ENCODE results near the gene MPHOSPH8.
"Not testable (repeated sequence)": the region's sequence is repeated elsewhere in the genome, so short reads cannot be mapped to it uniquely, and the experiment has no call there.

MPHOSPH8 gene

GRCh38 chr13:19634256-19634740 lies 839 bp downstream of the MPHOSPH8 start:
- DNase-seq = no peak

GRCh38 chr13:19635926-19636325 lies 2.5 kb downstream of the MPHOSPH8 start:
- DNase-seq = not testable (repeated sequence)

- DNase-seq = no peak
Observed at GRCh38 chr13:19643652-19644051, 10.2 kb downstream of the MPHOSPH8 start.

GRCh38 chr13:19645000-19645399 lies 11.5 kb downstream of the MPHOSPH8 start:
- DNase-seq = no peak

GRCh38 chr13:19646063-19646462 lies 12.6 kb downstream of the MPHOSPH8 start:
- no peak for DNase-seq

- DNase-seq = no peak
Observed at GRCh38 chr13:19650742-19651141, 17.3 kb downstream of the MPHOSPH8 start.

GRCh38 chr13:19657872-19658591 lies 24.6 kb downstream of the MPHOSPH8 start:
- DNase-seq = no peak

- no peak for DNase-seq
Observed at GRCh38 chr13:19658831-19659230, 25.4 kb downstream of the MPHOSPH8 start.

GRCh38 chr13:19661126-19661525 lies 27.7 kb downstream of the MPHOSPH8 start:
- no peak for DNase-seq

GRCh38 chr13:19661561-19661960 lies 28.1 kb downstream of the MPHOSPH8 start:
- DNase-seq = no peak

- DNase-seq = no peak
Observed at GRCh38 chr13:19663416-19663979, 30.0 kb downstream of the MPHOSPH8 start.

GRCh38 chr13:19664481-19665230 lies 31.2 kb downstream of the MPHOSPH8 start:
- DNase-seq = no peak

GRCh38 chr13:19665427-19665859 lies 32.0 kb downstream of the MPHOSPH8 start:
- DNase-seq = no peak

- no peak for DNase-seq
Observed at GRCh38 chr13:19668778-19669177, 35.3 kb downstream of the MPHOSPH8 start.

- DNase-seq = no peak
Observed at GRCh38 chr13:19670147-19670546, 36.7 kb downstream of the MPHOSPH8 start.

- DNase-seq = no peak
Observed at GRCh38 chr13:19672990-19673389, 39.5 kb downstream of the MPHOSPH8 start.

- no peak for DNase-seq
Observed at GRCh38 chr13:19673473-19674430, 40.3 kb downstream of the MPHOSPH8 start.

GRCh38 chr13:19674898-19675297 lies 41.4 kb downstream of the MPHOSPH8 start:
- DNase-seq = no peak

GRCh38 chr13:19676168-19676567 lies 42.7 kb downstream of the MPHOSPH8 start:
- DNase-seq = no peak

- no peak for DNase-seq
Observed at GRCh38 chr13:19680751-19681150, 47.3 kb downstream of the MPHOSPH8 start.

- no peak for DNase-seq
Observed at GRCh38 chr13:19681517-19681916, 48.1 kb downstream of the MPHOSPH8 start.

GRCh38 chr13:19685034-19685433 lies 51.6 kb downstream of the MPHOSPH8 start:
- no peak for DNase-seq

GRCh38 chr13:19685437-19685836 lies 52.0 kb downstream of the MPHOSPH8 start:
- no peak for DNase-seq
